GM18499 (cell line): ENCODE data around the gene CIC.
"Not testable (repeated sequence)": the region's sequence is repeated elsewhere in the genome, so short reads cannot be mapped to it uniquely, and the experiment has no call there.

Source experiments
- ATAC-seq: cut with Tn5 transposase; IDR thresholded peaks from one replicate; pipeline ENCODE4 v1.9.1; 2021; ENCODE audit warnings: moderate number of reproducible peaks; ENCODE audit not compliant: insufficient read depth, unreplicated experiment

Gene CIC

DNA sequence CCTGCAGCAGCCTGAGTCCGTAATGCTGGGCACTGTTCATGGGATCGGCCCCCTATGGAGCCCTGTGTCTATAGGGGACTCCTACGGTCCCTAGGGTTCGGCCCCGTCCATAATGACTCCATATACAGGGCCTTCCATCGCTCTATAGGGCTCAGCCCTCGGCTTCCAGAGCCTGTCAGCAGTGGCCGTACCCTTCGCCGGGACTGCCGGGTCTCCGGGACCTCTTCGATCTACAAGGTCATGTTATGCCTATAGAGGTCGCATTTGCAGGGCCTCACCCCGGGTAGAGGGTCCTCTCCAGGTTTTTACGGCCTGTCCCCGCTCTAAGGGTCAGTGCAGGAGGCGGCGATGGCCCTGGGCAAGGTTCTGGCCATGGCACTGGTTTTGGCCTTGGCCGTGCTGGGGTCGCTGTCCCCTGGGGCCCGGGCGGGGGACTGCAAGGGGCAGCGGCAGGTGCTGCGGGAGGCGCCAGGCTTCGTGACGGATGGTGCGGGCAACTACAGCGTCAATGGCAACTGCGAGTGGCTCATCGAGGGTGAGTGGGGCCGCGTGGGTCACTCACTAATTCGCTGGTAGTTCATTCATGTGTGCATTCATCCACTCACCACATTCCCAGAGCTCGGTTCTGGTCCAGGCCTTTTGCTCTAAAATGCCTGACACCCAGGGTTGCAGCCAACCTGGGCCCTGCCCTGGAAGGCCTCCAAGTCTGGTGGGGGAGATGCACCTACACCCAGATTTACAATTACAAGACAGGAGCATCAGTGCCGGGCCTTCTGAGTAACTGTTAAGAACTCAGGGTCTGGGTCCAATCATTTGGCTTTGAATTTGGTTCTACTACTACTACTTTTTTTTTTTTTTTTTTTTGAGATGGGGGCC, 57.1 kb downstream of the CIC start:
- no peak for ATAC-seq

DNA sequence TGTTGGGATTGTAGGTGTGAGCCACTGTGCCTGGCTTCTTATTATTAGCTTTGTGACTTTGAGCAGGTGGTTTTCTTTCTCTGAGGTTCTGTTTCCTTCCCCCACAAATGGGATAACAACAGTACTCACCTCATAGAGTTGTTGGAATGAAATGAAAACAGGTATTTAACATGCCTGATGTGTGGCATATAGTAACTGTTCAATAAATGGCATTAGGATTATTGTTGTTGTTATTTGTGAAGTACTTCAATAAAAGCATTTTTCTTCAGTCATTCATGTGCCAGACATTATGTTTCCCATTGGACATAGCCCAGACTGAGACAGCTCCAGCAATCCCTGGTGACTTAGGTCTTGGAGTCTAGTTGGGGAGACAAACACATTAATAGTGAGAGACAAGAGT, 57.9 kb downstream of the CIC start:
- ATAC-seq, result no peak

DNA sequence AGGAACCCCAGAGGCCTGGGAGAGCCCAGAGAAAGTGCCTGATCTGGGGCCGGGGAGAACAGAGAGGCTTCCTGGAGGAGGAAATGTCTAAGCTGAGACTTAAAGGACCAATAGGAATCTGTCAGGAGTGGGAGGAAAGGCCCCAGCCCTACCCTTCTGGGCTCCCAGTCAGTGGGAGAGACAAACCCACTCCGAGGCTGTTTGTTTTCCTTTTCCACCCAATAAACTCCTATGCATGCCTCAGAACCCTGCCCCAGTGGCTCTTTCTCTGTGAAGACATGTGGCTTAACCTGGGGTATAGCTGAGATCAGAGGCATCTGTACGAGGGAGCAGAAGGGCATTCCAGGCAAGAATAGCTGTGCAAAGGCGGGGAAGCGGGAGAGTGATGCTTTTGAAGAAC, 58.3 kb downstream of the CIC start:
- ATAC-seq, result no peak

DNA sequence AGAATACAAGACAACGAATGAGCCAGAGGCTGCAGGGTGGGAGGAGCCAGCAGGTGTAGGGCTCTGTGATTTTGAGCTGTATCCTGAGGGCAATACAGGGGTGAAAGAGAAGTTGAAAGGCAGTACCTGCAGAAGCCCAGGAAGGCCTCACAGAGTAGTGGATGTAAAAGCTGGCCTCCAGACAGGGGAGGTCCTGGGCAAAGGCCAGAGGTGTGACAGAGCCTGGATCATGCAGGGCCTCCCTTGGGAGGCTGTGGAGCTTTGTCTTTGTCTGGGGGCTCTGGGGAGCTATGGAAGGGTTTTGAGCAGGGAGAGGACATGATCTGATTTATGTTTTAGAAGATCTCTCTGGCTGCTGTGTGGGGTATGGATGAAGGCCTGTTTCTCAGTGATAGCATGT, 59.1 kb downstream of the CIC start:
- no peak for ATAC-seq

DNA sequence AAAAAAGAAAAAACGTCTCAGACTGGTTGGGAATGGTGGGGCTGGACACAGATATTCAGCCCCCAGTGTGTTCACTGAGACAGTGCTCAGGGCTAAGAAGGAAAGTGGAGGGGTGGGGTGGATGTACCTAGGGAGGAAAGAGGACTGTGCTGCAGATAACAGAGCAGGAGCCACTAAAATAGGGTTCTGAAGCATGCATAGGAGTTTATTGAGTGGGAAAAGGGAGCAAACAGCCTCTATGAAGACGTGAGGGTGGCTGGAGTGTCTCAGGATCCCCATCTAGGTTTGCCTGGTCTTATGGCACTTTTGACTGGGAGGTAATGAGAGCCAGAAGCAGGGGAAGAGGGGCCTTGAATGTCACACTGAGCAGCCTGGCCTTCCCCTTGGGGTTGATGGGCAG, 59.8 kb downstream of the CIC start:
- ATAC-seq, result no peak

DNA sequence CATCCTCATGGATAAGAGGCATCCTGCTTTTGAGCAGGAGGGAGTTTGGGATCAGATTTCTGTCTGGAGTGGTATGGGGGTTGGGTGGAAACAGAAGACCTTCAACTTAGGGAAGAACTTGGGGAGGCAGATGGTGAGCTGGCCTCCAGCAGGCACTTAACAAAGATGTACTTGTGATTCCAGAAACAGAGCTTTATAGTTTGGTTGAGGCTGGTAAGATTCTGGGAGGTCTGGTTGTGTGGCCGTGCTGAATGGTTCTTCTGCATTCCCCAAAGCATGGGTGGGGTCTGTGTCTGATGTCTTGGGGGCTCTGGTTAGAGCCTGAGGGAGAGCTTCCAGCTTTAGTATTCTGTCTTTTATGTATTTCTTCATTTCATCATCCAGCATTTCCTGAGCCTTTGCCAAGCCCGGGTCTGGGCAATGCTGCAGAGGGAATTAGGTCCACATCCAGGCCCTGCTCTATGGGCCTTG, 61.2 kb downstream of the CIC start:
- no peak for ATAC-seq

DNA sequence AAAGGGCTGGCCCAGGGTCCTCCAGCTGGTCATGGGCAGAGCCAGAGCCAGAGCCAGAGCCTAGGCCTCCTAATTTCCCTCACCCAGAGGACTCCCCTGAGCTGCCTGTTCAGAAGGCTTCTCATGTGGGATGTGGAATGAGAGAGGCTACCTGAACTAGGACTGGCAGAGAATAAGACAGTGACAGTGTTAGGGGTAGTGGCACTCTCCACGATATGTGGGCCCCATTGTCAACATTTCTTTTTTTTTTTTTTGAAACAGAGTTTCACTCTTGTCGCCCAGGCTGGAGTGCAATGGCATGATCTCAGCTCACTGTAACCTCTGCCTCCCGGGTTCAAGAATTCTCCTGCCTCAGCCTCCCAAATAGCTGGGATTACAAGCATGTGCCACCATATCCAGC, 62.3 kb downstream of the CIC start:
- ATAC-seq, result not testable (repeated sequence)

DNA sequence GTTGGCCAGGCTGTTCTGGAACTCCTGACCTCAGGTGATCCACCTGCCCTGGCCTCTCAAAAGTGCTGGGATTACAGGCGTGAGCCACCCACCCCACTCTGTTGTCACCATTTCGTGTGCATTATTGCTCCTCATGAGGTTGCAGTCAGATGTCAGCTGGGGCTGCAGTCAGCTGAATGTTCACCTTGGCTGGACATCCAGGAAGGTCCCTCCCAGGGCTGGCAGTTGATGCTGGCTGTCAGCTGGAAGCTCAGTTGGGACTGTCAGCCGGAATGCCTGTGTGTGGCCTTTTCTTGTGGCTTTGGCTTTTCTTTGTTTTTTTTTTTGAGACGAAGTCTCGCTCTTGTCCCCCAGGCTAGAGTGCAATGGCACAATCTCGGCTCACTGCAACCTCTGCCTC, 63.0 kb downstream of the CIC start:
- ATAC-seq, result no peak

DNA sequence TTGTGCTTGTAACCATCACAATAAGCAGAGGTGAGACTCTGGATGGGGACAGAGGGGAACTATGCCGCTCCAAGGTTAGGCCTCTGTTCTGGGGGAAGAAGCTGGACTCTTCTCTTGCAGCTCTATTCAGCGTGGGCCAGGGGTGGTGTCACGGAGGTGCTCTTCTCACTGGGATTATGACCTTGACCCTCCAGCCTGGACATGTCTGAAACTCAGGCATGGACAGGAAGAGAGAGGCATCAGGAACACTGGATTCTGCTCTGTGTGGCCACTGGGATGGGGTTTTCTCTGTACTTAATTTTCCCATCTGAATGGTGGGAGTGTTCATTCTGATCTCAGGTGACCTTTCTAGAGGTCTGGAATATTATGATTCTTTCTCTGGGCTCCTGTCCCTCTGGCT, 64.0 kb downstream of the CIC start:
- no peak for ATAC-seq

DNA sequence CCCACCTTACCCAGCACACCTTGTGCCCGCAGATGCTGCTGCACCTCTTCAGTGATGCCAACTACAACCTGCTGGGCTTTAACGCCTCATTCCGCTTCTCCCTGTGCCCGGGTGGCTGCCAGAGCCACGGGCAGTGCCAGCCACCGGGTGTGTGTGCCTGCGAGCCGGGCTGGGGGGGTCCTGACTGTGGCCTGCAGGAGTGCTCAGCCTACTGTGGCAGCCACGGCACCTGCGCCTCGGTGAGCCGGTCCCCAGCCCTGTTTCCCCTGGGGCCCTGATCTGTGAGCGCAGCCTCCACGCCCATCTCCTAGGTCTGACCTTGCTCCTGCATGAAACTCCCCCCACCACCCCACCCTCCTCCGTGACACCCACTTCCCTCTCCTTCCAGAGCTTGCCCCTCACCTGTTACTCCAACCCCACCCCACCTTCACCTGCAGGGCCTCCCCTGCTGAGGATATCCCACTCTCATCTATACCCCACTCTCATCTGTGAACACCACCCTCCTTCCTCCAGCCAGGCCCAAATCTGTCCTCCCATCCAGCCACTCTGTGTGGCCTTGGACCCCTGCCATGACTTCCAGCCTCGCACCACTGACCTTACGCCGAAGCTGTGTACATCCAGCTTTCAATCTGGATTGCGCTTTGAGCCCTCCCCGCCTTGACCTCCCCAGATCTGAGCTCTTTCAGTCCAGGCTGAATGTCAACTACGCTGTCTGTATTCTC, 65.1 kb downstream of the CIC start:
- ATAC-seq, result no peak

DNA sequence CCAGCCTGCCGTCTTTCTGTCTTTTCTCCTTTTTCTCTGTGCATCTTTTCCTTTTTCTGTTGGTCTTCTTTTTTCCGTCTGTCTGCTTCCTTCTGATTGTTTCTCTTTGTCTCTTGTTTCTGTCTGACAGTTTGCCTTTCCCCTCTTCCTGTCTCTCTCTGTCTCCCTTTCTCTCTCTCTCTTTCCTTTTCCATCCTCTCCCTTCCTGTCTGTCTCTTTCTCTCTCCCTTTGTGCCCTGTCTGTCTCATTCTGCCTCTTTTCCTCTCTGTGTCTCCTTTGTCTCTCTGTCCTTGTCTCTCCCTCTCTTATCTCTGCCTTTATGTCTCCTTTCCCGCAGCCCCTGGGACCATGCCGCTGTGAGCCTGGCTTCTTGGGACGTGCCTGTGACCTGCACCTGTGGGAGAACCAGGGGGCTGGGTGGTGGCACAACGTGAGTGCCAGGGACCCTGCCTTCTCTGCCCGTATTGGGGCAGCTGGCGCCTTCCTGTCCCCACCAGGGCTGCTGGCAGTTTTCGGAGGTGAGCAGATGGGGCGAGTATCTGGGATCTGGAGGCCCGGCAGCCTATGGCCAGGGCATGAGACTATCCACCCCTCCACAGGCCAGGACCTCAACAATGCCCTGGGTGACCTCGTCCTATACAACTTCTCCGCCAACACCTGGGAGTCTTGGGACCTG, 65.8 kb downstream of the CIC start:
- no peak for ATAC-seq

DNA sequence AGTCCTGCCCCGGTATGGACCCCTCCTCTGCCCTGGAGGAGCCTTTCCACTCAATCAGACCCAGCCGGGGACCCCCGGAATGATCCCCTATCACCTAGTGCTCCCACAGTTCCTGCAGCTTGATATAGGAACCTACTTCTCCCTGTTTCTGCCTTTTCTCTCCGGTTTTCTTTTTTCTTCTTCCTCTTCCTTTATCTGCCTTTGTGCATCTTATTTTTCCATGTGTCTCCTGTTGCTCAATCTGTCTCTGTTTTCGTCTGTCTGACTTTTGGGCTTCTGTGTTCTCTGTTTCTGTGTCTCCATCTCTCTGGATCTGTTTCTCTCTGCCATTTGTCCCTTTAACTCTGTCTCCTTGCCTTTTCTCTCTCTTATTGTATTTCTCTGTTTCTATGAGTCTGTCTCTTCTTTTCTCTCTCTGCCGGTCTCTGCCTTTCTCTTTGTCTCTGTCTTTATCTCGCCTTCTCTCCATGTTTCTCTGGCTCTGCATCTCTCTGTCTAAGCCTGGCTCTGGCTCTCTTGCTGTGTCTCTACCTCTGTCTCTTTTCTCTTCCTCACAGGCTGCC, 66.4 kb downstream of the CIC start:
- ATAC-seq, result no peak

DNA sequence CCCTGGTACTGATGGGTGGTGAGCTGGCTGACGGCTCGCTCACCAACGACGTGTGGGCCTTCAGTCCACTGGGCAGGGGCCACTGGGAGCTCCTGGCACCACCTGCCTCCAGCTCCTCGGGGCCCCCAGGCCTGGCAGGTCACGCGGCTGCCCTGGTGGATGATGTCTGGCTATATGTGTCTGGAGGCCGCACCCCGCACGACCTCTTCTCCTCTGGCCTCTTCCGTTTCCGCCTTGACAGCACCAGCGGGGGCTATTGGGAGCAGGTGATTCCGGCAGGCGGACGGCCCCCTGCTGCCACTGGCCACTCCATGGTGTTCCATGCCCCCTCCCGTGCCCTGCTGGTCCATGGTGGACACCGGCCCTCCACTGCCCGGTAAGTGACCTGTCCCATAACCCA, 66.9 kb downstream of the CIC start:
- ATAC-seq, result no peak

DNA sequence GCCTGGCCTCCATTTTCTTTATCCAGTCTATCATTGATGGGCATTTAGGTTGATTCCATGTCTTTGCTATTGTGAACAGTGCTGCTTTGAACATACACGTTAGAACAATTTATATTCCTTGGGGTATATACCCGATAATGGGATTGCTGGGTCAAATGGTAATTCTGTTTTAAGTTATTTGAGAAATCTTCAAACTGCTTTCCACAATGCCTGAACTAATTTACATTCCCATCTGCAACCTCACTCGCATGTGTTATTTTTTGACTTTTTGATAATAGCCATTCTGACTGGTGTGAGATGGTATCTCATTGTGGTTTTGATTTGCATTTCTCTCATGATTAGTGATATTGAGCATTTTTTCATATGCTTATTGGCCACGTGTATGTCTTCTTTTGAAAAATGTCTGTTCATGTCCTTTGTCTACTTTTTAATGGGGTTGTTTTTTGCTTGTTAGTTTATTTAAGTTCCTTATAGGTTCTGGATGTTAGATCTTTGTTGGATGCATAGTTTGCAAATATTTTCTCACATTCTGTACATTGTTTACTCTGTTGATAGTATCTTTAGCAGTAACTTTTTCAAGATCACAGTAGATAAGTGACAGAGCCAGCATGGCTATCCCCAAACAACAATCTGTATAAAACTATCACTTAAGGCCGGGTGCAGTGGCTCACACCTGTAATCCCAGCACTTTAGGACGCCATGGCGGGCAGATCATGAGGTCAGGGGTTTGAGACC, 70.2 kb downstream of the CIC start:
- ATAC-seq, result not testable (repeated sequence)

DNA sequence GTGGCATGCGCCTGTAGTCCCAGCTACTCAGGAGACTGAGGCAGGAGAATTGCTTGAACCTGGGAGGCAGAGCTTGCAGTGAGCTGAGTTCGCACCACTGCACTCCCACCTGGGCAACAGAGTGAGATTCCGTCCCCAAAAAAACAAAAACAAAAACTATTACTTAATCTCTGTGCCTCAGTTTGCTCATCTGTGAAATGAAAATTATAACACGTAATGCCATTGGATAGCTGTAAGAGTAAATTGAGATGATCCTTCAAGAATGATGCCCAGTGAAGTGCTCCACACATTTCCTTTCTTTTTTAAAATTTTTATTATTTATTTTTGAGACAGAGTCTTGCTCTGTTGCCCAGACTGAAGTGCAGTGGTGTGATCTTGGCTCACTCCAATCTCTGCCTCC, 70.9 kb downstream of the CIC start:
- ATAC-seq, result not testable (repeated sequence)

DNA sequence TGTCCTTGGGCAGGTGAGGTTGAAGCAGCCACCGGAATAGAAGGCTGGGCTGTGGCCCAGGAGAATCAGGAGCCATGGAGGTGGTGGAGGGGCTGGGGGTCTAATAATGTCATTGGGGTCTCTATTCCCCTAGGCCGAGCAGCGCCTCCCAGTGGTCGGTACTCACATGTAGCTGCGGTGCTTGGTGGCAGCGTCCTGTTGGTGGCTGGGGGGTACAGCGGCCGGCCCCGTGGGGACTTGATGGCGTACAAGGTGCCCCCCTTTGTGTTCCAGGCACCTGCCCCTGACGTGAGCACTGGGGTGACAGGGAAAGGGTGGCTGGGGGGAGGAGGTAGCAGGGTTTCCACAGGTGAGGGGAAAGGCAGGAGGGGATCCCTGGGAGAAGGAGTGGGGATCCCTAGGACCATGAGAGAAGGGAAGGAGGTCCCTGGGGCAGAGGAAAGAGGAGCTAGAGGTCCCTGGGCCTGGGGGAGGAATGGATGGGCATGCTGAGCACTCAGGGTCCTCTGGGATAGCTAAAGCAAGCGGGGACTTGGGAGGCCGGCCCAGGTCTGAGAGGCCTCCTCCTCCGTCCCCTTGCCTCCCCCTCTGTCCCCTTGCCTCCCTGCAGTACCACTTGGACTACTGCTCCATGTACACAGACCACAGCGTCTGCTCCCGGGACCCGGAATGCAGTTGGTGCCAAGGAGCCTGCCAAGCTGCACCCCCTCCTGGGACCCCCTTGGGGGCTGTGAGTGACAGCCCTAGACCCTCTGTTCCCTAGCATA, 74.5 kb downstream of the CIC start:
- no peak for ATAC-seq

DNA sequence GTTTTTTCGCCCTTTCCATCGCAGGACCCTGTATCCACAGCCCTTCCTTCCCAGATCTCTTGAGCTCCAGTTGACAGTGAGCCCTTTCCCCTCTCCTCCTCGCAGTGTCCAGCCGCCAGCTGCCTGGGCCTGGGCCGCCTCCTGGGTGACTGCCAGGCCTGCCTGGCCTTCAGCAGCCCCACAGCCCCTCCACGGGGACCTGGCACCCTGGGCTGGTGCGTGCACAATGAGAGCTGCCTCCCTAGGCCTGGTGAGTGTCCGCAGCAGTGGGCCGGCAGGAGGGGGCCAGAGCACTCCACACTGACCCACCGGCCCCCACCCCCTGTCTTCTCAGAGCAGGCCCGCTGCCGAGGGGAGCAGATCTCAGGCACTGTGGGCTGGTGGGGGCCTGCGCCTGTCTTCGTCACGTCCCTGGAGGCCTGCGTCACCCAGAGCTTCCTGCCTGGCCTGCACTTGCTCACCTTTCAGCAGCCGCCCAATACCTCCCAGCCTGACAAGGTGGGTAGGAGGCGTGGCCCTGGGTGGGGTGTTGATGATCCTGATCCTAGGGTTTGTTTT, 75.4 kb downstream of the CIC start:
- ATAC-seq, result no peak
